GM18951 (cell line): Measurements from ENCODE around the gene CDH3.

ENCODE experiments used
- POLR2A ChIP-seq: IDR thresholded peaks from 4 replicates; pipeline ENCODE4 v1.6.1; 2011; ENCODE audit warnings: mild to moderate bottlenecking; ENCODE audit not compliant: insufficient read length, insufficient read depth; ENCODE audit errors: extremely low read depth
- in situ Hi-C: fragments of 300-500 bp; cut with MboI; formaldehyde crosslinking; loops from one replicate; pipeline ENCODE4 v1.12.0; 2022; ENCODE audit warnings: low sequenced_read_pairs, mixed read lengths, inconsistent platforms; ENCODE audit not compliant: unreplicated experiment

Gene CDH3

DNA sequence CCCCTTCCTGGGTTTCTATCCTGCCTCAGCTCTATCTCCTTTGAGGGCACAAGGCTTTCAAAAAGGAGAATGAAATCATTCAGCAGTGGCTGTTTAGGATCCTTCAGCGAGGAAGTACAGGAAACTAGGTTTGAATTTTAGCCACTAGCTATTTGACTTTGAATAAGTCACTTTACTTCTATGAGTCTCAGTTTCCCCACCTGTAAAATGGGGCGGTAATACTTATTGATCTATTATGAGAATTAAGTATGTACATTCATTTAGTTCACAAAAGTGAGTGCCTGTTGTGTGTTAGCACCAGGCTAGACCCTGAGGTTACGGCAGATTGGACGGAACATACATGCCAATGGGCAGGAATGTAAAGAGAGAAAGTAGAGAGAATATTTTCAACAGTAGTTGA lies 98.6 kb downstream of the CDH3 start:
- in situ Hi-C loops = no loop called here
- TF ChIP-seq POLR2A = no peak

DNA sequence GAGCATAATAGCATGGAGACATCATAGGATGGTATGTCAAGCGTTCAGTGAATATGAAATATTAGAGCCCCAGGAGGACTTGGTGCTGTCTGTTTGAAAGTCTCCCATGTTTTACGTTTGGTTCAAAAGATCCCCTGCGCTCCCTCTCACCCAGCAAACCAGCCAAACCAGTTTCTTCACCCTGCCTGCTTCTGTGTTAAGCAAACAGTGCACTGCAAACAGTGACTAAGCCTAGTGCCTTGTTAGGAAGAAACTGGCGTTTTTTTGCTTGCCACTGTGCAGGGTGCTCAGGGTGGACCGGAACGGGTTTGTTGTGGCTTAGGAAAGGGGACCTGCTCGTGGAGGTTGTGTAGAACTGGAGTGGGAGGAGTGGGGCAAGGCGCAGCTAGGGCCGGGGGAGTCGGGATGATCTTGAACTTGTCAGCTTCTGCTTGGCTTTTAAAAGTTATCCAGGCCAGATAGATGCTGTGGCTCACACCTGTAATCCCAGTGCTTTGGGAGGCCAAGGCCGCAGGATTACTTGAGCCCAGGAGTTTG lies 99.7 kb downstream of the CDH3 start:
- in situ Hi-C loops = no loop called here
- TF ChIP-seq POLR2A = no peak

DNA sequence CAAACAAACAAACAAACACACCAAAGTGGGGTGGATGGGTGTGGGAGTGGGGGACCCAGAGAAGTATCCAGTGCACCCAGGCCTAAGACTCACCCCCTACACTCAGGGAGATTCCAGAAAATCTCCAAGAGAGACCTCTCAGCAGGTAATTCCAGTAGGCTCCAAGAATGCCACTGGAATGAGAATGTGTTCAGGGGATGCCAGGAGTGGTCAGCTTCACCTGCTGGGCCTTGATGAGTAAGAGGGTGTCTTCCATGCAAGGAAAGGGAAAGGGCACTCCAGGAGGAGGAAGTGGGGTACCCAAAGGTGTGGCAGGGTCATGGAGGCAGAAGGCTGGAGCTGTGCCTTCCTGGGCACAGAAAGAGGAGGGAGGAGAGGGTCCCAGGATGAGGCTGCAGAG lies 101.8 kb downstream of the CDH3 start:
- in situ Hi-C loops = no loop called here
- TF ChIP-seq POLR2A = no peak

DNA sequence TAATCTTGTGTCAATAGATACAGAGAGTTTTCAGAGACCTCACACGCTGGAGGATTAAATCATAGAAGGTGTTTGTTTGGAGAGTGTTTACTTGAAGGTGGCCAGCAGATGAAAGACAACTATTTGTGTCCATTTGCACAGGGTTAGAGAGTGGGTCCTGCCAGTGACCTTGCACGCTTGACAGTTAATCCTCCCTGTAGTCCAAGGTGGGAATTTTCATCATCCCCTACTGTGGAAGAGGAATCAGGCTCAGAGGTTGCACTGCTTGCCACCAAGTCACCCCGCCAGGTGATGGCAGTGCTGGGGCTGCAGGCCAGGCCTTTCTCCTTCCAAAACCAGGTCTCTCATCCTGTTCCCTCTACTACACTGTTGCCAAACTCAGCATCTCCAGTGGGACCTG lies 104.3 kb downstream of the CDH3 start:
- in situ Hi-C loops = no loop called here
- no peak for TF ChIP-seq POLR2A
